NCI-H1048 (cell line): ENCODE data around the gene IMMP2L.

ENCODE experiments used
- DNase-seq: peaks from one replicate; lab custom pipeline; 2025; lab: John Stamatoyannopoulos, UW

IMMP2L gene

GRCh38 chr7:111029574-111030251 is 532.6 kb downstream of the IMMP2L start:
- DNase-seq: no peak

- no peak for DNase-seq
Measured at GRCh38 chr7:111029141-111029572, 533.1 kb downstream of the IMMP2L start.

GRCh38 chr7:111027396-111027795 is 534.9 kb downstream of the IMMP2L start:
- DNase-seq: no peak

GRCh38 chr7:111026806-111027205 is 535.5 kb downstream of the IMMP2L start:
- DNase-seq: no peak

GRCh38 chr7:111026343-111026742 is 535.9 kb downstream of the IMMP2L start:
- no peak for DNase-seq

GRCh38 chr7:111025006-111025405 is 537.3 kb downstream of the IMMP2L start:
- DNase-seq: no peak

- DNase-seq: no peak
Measured at GRCh38 chr7:111018960-111019736, 543.1 kb downstream of the IMMP2L start.

GRCh38 chr7:111018447-111018846 is 543.8 kb downstream of the IMMP2L start:
- no peak for DNase-seq

GRCh38 chr7:111014079-111014478 is 548.2 kb downstream of the IMMP2L start:
- no peak for DNase-seq

GRCh38 chr7:111012799-111013675 is 549.3 kb downstream of the IMMP2L start:
- DNase-seq: no peak

- no peak for DNase-seq
Measured at GRCh38 chr7:111012149-111012548, 550.1 kb downstream of the IMMP2L start.

GRCh38 chr7:111011520-111011919 is 550.8 kb downstream of the IMMP2L start:
- no peak for DNase-seq

GRCh38 chr7:111010798-111011197 is 551.5 kb downstream of the IMMP2L start:
- DNase-seq: no peak

- DNase-seq: no peak
Measured at GRCh38 chr7:111009526-111010040, 552.7 kb downstream of the IMMP2L start.

GRCh38 chr7:111006691-111007090 is 555.6 kb downstream of the IMMP2L start:
- no peak for DNase-seq

GRCh38 chr7:111006040-111006439 is 556.3 kb downstream of the IMMP2L start:
- no peak for DNase-seq

- DNase-seq: no peak
Measured at GRCh38 chr7:111005445-111005844, 556.8 kb downstream of the IMMP2L start.

GRCh38 chr7:111004310-111004901 is 557.9 kb downstream of the IMMP2L start:
- DNase-seq: no peak

- no peak for DNase-seq
Measured at GRCh38 chr7:111003883-111004282, 558.4 kb downstream of the IMMP2L start.

GRCh38 chr7:110994028-110994967 is 568.0 kb downstream of the IMMP2L start:
- DNase-seq: no peak
